Muscle layer of colon (tissue), 2 donors: ENCODE data around the gene FGF6.
A peak's percentile ranks its signal among the peaks of the same experiment; 100 is the strongest.

ENCODE experiments used
- H3K27ac ChIP-seq: one replicate; pipeline ENCODE4 v1.7.0; 2013; ENCODE audit warnings: low read depth, mild to moderate bottlenecking, low read length, moderate library complexity
- H3K27me3 ChIP-seq, 2 donors: one replicate each; pipeline ENCODE4 v1.7.0; 2013; ENCODE audit warnings: low read length in 2 of 2, mild to moderate bottlenecking in 2 of 2; ENCODE audit not compliant: insufficient read depth in 2 of 2, control insufficient read depth in 1 of 2
- H3K36me3 ChIP-seq: one replicate; pipeline ENCODE4 v1.7.0; 2013; ENCODE audit warnings: mild to moderate bottlenecking, low read length; ENCODE audit not compliant: insufficient read depth
- H3K4me1 ChIP-seq: one replicate; pipeline ENCODE4 v1.7.0; 2013; ENCODE audit warnings: mild to moderate bottlenecking, low read length; ENCODE audit not compliant: insufficient read depth
- H3K4me3 ChIP-seq, 2 donors: one replicate each; pipeline ENCODE4 v1.7.0; 2013; ENCODE audit warnings: low read length in 2 of 2, low read depth in 1 of 2, mild to moderate bottlenecking in 1 of 2, moderate library complexity in 1 of 2
- H3K9ac ChIP-seq: one replicate; pipeline ENCODE4 v1.7.0; 2013; ENCODE audit warnings: low read length
- H3K9me3 ChIP-seq: one replicate; pipeline ENCODE4 v1.7.0; 2013; ENCODE audit warnings: mild to moderate bottlenecking, low read length
- donor health status: abdominal sarcoma.
- donor health status: Adenocarcinoma of cecum.

Gene FGF6

DNA sequence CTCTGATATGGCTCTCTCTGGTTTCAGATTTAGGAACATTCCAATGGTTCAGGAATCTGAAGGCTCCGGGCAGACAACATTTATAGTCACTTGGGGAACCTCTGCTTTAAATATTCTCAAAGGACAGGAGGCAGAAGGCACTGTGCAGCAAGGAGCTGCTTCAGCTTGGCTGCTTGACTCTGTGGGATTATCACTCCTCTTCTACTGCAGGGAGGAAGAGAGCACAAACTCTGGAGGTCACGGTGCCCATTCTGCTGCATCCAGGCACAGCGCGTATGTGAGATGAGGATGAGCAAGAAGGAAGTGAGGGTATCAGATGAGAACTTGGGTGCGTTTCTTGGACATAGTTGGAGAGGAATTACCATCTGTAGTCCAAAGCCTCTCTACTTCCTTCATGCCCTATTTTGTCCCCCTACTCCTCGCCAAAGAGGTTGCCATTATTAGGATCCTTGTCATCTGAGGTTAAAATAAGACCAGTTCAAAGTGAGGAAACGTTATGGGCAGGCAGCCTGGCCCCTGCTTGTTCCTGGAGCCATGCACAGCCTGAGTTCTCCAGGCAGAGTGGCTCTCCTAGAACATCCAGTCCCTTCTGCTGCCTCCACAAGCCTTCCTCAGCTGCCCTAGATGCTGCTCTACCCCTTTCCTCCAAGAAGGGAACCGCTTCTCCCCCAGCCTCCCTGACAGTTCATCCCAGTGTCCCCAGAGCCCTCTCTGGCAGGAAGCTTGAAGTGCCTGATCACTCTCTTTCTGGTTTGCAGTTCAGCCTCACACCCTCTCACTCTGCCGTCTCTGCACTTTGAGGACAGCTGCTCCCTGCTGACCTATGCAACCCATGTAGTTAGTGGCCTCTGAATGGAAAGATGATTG, 12.5 kb downstream of the FGF6 start:
- Histone ChIP-seq H3K9ac (no peak overlapping the region), H3K9me3 (no peaks in the 10 kb centered on the region), H3K4me1 (no peaks in the 10 kb centered on the region), H3K4me3 (no peak overlapping the region), H3K36me3 (no peaks in the 10 kb centered on the region), H3K27ac (no peak overlapping the region), H3K27me3 (no peaks in the 10 kb centered on the region)

DNA sequence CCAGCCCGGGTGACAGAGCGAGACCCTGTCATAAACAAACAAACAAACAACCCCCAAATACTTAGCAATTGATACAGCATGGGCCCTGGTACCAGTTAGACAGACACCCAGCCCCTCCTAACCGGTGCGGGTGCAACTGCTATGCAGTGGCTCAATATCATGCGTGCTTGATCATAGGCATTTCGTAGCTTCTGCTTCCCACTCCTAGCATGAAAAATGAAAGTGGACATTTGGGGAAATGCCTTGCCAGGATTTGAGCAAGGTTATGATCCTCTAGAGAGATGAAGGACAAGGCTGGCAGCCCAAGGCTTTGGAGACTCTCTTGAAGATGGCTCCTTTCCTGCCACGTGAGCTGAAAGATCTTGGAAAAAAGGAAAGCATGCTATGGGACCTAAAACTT, 13.7 kb downstream of the FGF6 start:
- H3K4me3 ChIP-seq = no peak overlapping the region
- H3K27me3 ChIP-seq = no peaks in the 10 kb centered on the region
- no peak overlapping the region for H3K27ac ChIP-seq
- H3K9me3 ChIP-seq = no peaks in the 10 kb centered on the region
- H3K4me1 ChIP-seq = no peaks in the 10 kb centered on the region
- no peak overlapping the region for H3K9ac ChIP-seq
- no peaks in the 10 kb centered on the region for H3K36me3 ChIP-seq

DNA sequence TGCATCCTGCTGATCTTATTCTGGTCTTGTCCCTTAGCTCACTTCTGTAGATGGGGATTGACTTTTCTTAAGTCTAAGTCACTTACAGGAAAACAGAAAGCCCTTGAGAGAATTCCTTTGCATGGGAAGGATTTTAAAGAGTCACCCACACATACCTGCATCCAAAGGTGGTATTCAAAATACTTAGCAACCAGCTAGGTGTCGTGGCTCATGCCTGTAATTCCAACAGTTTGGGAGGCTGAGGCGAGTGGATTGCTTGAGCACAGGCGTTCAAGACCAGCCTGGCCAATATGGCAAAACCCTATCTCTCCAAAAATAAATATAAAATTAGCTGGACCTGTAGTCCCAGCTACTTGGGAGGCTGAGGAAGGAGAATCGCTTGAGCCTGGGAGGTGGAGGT, 14.2 kb downstream of the FGF6 start:
- H3K36me3 ChIP-seq = no peaks in the 10 kb centered on the region
- H3K27me3 ChIP-seq = no peaks in the 10 kb centered on the region
- H3K9me3 ChIP-seq = no peaks in the 10 kb centered on the region
- H3K4me3 ChIP-seq = no peak overlapping the region
- H3K9ac ChIP-seq = no peak overlapping the region
- H3K4me1 ChIP-seq = no peaks in the 10 kb centered on the region
- no peak overlapping the region for H3K27ac ChIP-seq

DNA sequence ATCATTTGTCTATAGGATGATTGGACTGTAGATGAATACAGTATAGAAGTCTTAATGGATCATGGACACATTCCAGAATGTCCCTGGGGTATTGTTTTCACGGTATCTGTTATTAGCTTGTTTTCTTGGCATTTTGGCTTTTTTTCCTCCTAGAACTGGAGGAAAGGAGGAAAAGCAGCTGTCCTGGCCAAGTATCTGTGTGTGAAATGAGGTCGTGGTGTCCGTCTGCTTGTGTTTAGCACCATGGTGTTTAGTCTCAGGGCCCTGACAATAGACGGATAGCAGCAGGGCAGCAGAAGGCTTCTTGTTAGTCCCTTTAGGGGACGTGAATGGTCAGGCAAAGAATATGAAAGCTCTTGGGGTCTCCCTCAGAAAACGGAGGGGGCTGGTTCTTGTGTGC, 21.2 kb downstream of the FGF6 start:
- Histone ChIP-seq H3K4me3 (no peak overlapping the region), H3K9me3 (no peaks in the 10 kb centered on the region), H3K36me3 (no peaks in the 10 kb centered on the region), H3K27me3 (no peaks in the 10 kb centered on the region), H3K9ac (no peak overlapping the region), H3K4me1 (no peaks in the 10 kb centered on the region), H3K27ac (no peak overlapping the region)

DNA sequence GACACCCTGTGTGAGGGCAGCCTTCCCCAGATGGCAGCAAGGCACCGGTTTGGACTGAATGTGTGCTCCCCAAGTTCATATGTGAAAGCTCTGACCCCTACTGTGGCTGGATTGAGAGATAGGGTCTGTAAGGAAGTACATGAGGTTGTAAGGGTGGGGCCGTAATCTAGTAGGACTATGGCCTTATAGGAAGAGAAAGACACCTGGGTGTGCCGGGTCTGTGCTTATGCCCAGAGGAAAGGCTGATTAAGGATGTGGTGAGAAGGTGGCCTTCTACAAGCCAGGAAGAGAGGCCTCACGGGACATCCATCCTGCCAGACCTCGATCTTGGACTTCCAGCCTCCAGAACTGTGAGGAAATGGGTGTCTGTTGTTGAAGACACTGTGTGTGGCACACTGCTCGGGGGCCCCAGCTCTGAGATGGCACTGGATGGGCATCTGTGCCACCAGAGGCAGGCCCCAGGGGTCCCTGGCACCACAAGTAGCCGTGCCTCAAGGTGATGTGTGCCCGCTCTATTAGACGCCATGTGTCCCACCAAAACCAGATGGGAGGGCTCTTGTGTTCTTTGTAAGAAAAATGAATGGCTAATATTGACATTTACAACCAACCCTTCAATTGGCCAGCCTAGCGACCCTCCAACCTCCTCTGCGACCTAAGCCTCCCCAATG, 22.0 kb downstream of the FGF6 start:
- H3K36me3 ChIP-seq = no peaks in the 10 kb centered on the region
- H3K4me1 ChIP-seq = no peaks in the 10 kb centered on the region
- no peak overlapping the region for H3K27ac ChIP-seq
- H3K27me3 ChIP-seq = no peaks in the 10 kb centered on the region
- no peak overlapping the region for H3K4me3 ChIP-seq
- H3K9ac ChIP-seq = no peak overlapping the region
- no peaks in the 10 kb centered on the region for H3K9me3 ChIP-seq

DNA sequence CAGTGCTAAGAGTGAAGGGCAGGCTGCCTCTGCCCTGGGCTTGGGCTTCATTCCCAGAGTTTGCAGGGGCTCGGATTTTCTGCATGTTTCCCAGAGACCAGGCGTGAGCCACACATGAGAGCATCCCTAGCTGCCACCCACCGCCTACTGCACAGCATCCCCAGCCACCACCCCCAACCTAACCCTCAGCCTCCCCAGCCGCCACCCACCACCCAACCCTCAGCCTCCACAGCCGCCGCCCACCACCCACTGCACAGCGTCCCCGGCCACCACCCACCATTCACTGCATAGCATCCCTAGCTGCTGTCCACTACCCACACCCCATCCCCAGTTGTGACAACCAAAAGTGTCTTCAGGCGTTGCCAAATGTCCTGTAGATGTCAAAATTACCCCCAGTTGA, 22.6 kb downstream of the FGF6 start:
- H3K9ac ChIP-seq = no peak overlapping the region
- H3K36me3 ChIP-seq = no peaks in the 10 kb centered on the region
- peaks cover 6% of the 10 kb centered on the region for H3K4me1 ChIP-seq
- no peak overlapping the region for H3K4me3 ChIP-seq
- no peak overlapping the region for H3K27ac ChIP-seq
- no peaks in the 10 kb centered on the region for H3K27me3 ChIP-seq
- H3K9me3 ChIP-seq = no peaks in the 10 kb centered on the region

DNA sequence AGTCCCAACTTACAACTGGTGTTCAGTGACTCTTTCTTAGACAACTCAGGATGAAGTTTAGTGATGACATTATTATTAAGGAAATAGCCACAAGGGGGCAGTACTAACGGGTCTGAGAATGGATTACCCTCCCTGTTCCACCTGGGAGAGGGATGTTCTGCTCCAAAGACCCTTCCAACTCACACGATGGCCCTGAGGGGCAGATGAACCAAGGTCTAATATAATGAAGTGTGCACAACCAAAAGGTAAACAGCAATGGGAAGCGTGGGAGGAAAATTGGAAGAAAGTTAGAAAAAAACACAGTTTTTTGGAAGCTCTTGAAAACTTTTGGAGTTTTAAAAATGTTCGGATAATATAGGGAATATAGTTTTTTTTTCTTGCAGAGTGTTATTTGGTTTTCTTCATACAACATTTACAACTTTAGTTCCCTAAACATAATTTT, 24.0 kb downstream of the FGF6 start:
- no peak overlapping the region for H3K4me3 ChIP-seq
- H3K9me3 ChIP-seq = no peaks in the 10 kb centered on the region
- no peak overlapping the region for H3K9ac ChIP-seq
- H3K27me3 ChIP-seq = no peaks in the 10 kb centered on the region
- H3K4me1 ChIP-seq = peaks cover 10% of the 10 kb centered on the region
- no peak overlapping the region for H3K27ac ChIP-seq
- H3K36me3 ChIP-seq = no peaks in the 10 kb centered on the region

DNA sequence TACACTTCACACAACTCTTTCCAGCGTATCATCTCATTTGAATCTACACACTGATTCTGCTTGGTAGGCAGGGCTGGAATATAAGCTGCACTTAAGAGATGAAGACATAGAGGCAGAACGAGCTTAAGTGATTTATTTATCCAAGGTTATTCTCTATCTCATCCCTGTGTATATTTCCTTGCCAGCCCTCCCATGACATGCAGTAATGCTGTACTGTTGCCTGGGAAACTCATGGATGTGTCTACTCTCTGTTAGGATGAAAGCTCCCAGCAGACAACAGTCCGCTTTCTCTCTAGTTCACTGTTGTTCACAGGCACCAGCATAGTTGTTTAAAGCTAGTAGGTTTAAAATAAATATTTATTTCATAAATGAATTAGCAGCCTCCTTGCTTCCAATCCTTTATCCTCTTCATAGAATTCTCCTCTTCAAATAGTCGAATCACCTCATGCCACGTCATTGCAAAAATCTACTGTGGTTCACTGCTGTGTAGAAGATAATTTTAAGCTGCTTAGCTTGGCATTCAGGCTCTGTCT, 25.4 kb downstream of the FGF6 start:
- Histone ChIP-seq H3K4me1 (peaks cover 10% of the 10 kb centered on the region), H3K27ac (peak overlapping the region; percentile 41)

DNA sequence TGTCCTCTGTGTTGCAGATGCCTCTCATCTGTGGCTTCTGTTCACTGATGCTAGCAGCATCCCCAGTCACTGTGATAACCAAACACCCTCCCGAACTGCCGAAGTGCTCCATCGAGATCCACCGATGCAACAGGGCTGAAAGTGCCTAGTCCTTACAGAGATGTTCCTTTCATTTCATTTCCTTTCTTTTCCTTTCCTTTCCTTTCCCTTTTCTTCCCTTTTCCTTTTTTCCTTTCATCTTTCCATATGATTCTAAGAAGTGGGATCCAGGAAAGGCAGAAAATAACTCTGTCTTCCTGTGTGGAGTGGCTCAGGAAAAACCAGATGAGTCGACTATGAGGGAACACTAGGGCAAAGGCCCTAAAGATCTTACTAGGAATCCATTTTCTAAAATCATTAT, 26.7 kb downstream of the FGF6 start:
- no peaks in the 10 kb centered on the region for H3K9me3 ChIP-seq
- H3K36me3 ChIP-seq = no peaks in the 10 kb centered on the region
- H3K27me3 ChIP-seq = no peaks in the 10 kb centered on the region
- H3K9ac ChIP-seq = no peak overlapping the region
- no peak overlapping the region for H3K4me3 ChIP-seq
- H3K27ac ChIP-seq = peak overlapping the region; percentile 79
- peaks cover 10% of the 10 kb centered on the region for H3K4me1 ChIP-seq

More for the DNA sequence above, 25.4 kb downstream of the FGF6 start:
- no peaks in the 10 kb centered on the region for H3K36me3 ChIP-seq
- H3K4me3 ChIP-seq = no peak overlapping the region
- H3K27me3 ChIP-seq = no peaks in the 10 kb centered on the region
- H3K9me3 ChIP-seq = no peaks in the 10 kb centered on the region
- H3K9ac ChIP-seq = no peak overlapping the region

DNA sequence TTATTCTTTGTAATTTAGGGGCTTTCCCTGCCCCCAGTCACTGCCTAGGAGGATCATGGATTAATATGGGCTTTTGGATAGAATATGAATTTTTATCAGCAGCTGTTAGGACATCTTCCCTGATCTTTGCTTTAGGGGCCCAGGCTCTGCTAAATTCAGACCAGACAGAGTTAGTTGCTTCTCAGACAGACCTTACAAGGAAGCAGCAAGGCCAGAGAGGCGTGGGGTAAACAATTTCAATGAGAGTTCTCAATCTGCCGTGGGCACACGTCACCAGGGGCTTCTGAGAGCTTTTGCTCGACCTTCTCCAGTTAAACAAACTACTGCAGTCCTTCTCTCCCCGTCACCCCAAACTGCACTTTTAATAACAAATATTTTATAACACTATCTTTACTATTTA, 27.7 kb downstream of the FGF6 start:
- Histone ChIP-seq H3K27ac (peak overlapping the region; percentile 79), H3K36me3 (no peaks in the 10 kb centered on the region), H3K4me1 (peaks cover 10% of the 10 kb centered on the region), H3K9me3 (no peaks in the 10 kb centered on the region), H3K27me3 (no peaks in the 10 kb centered on the region), H3K9ac (peak overlapping the region; percentile 81), H3K4me3 (no peak overlapping the region)

DNA sequence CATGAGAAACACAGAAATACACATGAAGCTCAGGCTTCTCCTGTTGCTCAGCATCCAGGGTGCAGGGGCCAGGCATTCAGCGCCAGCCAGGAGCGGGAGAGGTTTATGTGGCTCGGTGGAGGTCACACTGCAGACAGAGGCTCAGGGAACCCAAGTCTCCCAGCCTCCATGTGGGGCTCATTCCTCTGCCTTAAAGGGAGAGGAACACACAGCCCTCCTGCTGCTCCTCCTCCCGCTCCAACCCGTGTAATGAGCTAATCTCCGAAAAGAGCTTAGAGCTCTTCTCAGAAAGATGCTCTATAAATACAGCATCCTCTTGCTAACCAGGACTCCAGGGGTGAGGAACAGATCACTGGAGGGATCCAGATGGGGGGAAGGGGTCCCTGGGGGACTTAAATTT, 28.2 kb downstream of the FGF6 start:
- peak overlapping the region; percentile 79 for H3K27ac ChIP-seq

More for the DNA sequence above, 28.2 kb downstream of the FGF6 start:
- no peaks in the 10 kb centered on the region for H3K27me3 ChIP-seq
- no peaks in the 10 kb centered on the region for H3K36me3 ChIP-seq
- peaks cover 10% of the 10 kb centered on the region for H3K4me1 ChIP-seq
- no peak overlapping the region for H3K4me3 ChIP-seq
- peak overlapping the region; percentile 81 for H3K9ac ChIP-seq
- H3K9me3 ChIP-seq = no peaks in the 10 kb centered on the region
